B cell (primary cell): Measurements from ENCODE around the gene DUSP16. TPM values are rescaled to one million over a fixed set of nuclear protein-coding genes. Genes with fewer than 3 reads are reported as not detected.

Source experiments
- ATAC-seq: fragments of 200-7000 bp; cut with Tn5 transposase; one replicate; pipeline ENCODE4 v1.10.0; 2021; ENCODE audit warnings: low read depth, mild to moderate bottlenecking, moderate number of reproducible peaks, moderate library complexity
- CTCF ChIA-PET: fragments of 350-600 bp; sonication (Branson Sonifier 250); formaldehyde crosslinking; loops from one replicate; lab custom pipeline; 2021; ENCODE audit warnings: antibody characterized with exemption, inconsistent platforms; lab: Charles Lee
- POLR2A ChIA-PET: fragments of 350-600 bp; sonication (Branson Sonifier 250); formaldehyde crosslinking; loops from one replicate; lab custom pipeline; 2021; ENCODE audit warnings: antibody characterized with exemption; lab: Charles Lee
- DNase-seq: peaks from one replicate; pipeline ENCODE4 v3.0.0; 2013
- H2AFZ ChIP-seq: 2 replicates; pipeline ENCODE4 v1.6.1; 2012; ENCODE audit warnings: mild to moderate bottlenecking, low read depth, low read length; ENCODE audit not compliant: insufficient read depth, poor library complexity, severe bottlenecking
- H3K27ac ChIP-seq, 2 donors: 1 replicate in 1 of 2; 2 replicates in 1 of 2; pipeline ENCODE4 v1.5.1; 2012 to 2013; ENCODE audit warnings: low read length in 2 of 2, mild to moderate bottlenecking in 2 of 2, moderate library complexity in 1 of 2
- H3K27me3 ChIP-seq, 4 experiments: fragments of 200-600 bp in 1 of 4; sonication (generic) in 1 of 4; replicated peaks in 1 of 4; 1 replicate in 2 of 4; 2 replicates in 2 of 4; pipeline versions ENCODE4 v1.6.1 to v1.7.0; 2013 to 2016; ENCODE audit warnings: low read length in 3 of 4, mild to moderate bottlenecking in 2 of 4, mixed read lengths in 1 of 4, moderate library complexity in 1 of 4; ENCODE audit not compliant: insufficient read depth in 4 of 4, control insufficient read depth in 3 of 4; ENCODE audit errors: control extremely low read depth in 1 of 4
- H3K36me3 ChIP-seq, 2 experiments: replicated peaks in 1 of 2; 1 replicate in 1 of 2; 2 replicates in 1 of 2; pipeline versions ENCODE4 v1.6.1 to v1.7.1; 2013; ENCODE audit warnings: low read length in 1 of 2; ENCODE audit not compliant: insufficient read depth in 2 of 2, control insufficient read depth in 1 of 2; ENCODE audit errors: control extremely low read depth in 1 of 2, extremely low read depth in 1 of 2
- H3K4me1 ChIP-seq, 2 donors: fragments of 200-600 bp in 1 of 2; sonication (generic) in 1 of 2; 1 replicate in 1 of 2; 2 replicates in 1 of 2; pipeline versions ENCODE4 v1.5.1 to v1.6.1; 2013 to 2017; ENCODE audit warnings: low read length in 2 of 2; ENCODE audit not compliant: control insufficient read depth in 2 of 2, insufficient read depth in 2 of 2
- H3K4me2 ChIP-seq: replicated peaks from 2 replicates; pipeline ENCODE3; 2012; ENCODE audit warnings: mild to moderate bottlenecking, low read depth, low read length; ENCODE audit not compliant: poor library complexity, severe bottlenecking
- H3K4me3 ChIP-seq, 5 experiments: fragments of 200-600 bp in 1 of 5; sonication (generic) in 1 of 5; 1 replicate in 3 of 5; 2 replicates in 2 of 5; pipeline versions ENCODE4 v1.5.1 to v1.7.0; 2011 to 2016; ENCODE audit warnings: low read length in 4 of 5, mild to moderate bottlenecking in 4 of 5, low read depth in 2 of 5, control low read depth in 1 of 5, moderate library complexity in 1 of 5; ENCODE audit not compliant: insufficient read depth in 1 of 5; ENCODE audit errors: control extremely low read depth in 1 of 5, extremely low read depth in 1 of 5
- H3K79me2 ChIP-seq: fragments of 200-600 bp; sonication (generic); one replicate; pipeline ENCODE4 v1.6.0; 2016; ENCODE audit warnings: low read length; ENCODE audit not compliant: control insufficient read depth, insufficient read depth
- H3K9ac ChIP-seq: fragments of 200-600 bp; sonication (generic); 2 replicates; pipeline ENCODE4 v1.6.1; 2017; ENCODE audit warnings: mild to moderate bottlenecking, low read length, moderate library complexity
- H3K9me3 ChIP-seq, 3 donors: one replicate each; pipeline versions ENCODE4 v1.6.1 to v1.7.1; 2013; ENCODE audit warnings: low read length in 2 of 3; ENCODE audit not compliant: control insufficient read depth in 2 of 3, insufficient read depth in 1 of 3; ENCODE audit errors: control extremely low read depth in 1 of 3
- H4K20me1 ChIP-seq: 2 replicates; pipeline ENCODE4 v1.6.0; 2012; ENCODE audit warnings: mild to moderate bottlenecking, low read length; ENCODE audit not compliant: insufficient read depth, control insufficient read depth, poor library complexity, severe bottlenecking
- H3K27ac Mint-ChIP-seq: one replicate; pipeline ENCODE4 v1.8.0; 2021; ENCODE audit warnings: mixed read lengths
- H3K27me3 Mint-ChIP-seq: one replicate; pipeline ENCODE4 v1.8.0; 2021; ENCODE audit warnings: mixed read lengths
- H3K4me1 Mint-ChIP-seq: one replicate; pipeline ENCODE4 v1.8.0; 2021; ENCODE audit warnings: mixed read lengths
- H3K4me3 Mint-ChIP-seq: one replicate; pipeline ENCODE4 v1.8.0; 2021; ENCODE audit warnings: mixed read lengths
- H3K9me3 Mint-ChIP-seq: one replicate; pipeline ENCODE4 v1.8.0; 2022; ENCODE audit warnings: mixed read lengths; ENCODE audit not compliant: insufficient read depth
- CTCF ChIP-seq: fragments of 200-600 bp; IDR thresholded peaks from one replicate; pipeline ENCODE4 v1.8.0; 2022; ENCODE audit warnings: antibody characterized with exemption, mild to moderate bottlenecking
- EZH2 ChIP-seq: IDR thresholded peaks from 2 replicates; pipeline ENCODE4 v1.6.1; 2012; ENCODE audit warnings: borderline replicate concordance, low read depth, mild to moderate bottlenecking, moderate library complexity, low read length; ENCODE audit not compliant: insufficient read depth, poor library complexity, severe bottlenecking
- WGBS: methylation state at CpG from one replicate; pipeline ENCODE4 v1.1.5; 2013; ENCODE audit warnings: missing lambda C conversion rate; ENCODE audit not compliant: insufficient coverage; 5-methylcytosine and 5-hydroxymethylcytosine counted together
- intact Hi-C: fragments of 100-400 bp; cut with micrococcal nuclease; formaldehyde crosslinking; loops from one replicate; pipeline ENCODE4 v1.10.0; 2022
- polyA plus RNA-seq: library from polyadenylated mRNA; depleted of rRNA; stranded (reverse); fragments of >200 nt; gene quantifications from 2 replicates; pipeline ENCODE4 v1.2.3, GENCODE V29; 2012
- total RNA-seq, 2 donors: library from RNA; stranded (reverse); fragments of 120-200 nt in 1 of 2; gene quantifications; 1 replicate in 1 of 2; 2 replicates in 1 of 2; pipeline versions ENCODE4 v1.2.3 to v1.2.4, GENCODE V29; 2013 to 2022

DUSP16 gene
- total and polyA plus RNA-seq, 2 donors (not counting 1 experiment from before 2014, with no cell fraction given): 0.37 to 5.6 TPM

GRCh38 chr12:12561371-12562015, 1.2 kb downstream of the DUSP16 start:
- peak overlapping the region; percentile 73 for H2AFZ ChIP-seq
- 1% methylated on average over 60 of the region's 60 CpGs for WGBS
- H3K4me2 ChIP-seq: peak overlapping the region; percentile 91
- DNase-seq (peak; percentile 66), ATAC-seq (peak; percentile 9)
- H3K4me1 ChIP-seq: peaks cover 17 to 18% of the 10 kb centered on the region in 2 donors
- intact Hi-C loops: loop anchor here (1.0 to 5.0 kb wide), 9 partner anchors 50 to 909 kb away; partner anchors contain the start of genes BORCS5, CREBL2 and GPR19
- peaks cover 0 to 3% (median 0%) of the 10 kb centered on the region in 3 donors for H3K9me3 ChIP-seq
- H3K27me3 ChIP-seq: peaks cover 0 to 9% (median 3%) of the 10 kb centered on the region in 4 experiments
- no peaks in the 10 kb centered on the region for H4K20me1 ChIP-seq
- peak overlapping the region; percentile 55 to 78 (median 72) for H3K4me3 ChIP-seq
- Mint-ChIP-seq H3K9me3 (peaks cover 2% of the 10 kb centered on the region), H3K27ac (peak overlapping the region; percentile 83), H3K4me1 (peaks cover 20% of the 10 kb centered on the region), H3K27me3 (peaks cover 10% of the 10 kb centered on the region), H3K4me3 (peak overlapping the region; percentile 91)
- ChIA-PET CTCF (interaction anchor here (0.8 to 1.1 kb wide), 2 partner anchors 182 to 184 kb away, joined by 3 read pairs; no protein-coding TSS in a partner anchor), POLR2A (interaction anchor here (1.0 kb wide), 1 partner anchor 155 kb away, joined by 3 read pairs; no protein-coding TSS in a partner anchor)
- peak overlapping the region in 1 of 2 donors; percentile 82 for H3K27ac ChIP-seq
- H3K79me2 ChIP-seq: no peaks in the 10 kb centered on the region
- TF ChIP-seq EZH2 (no peak), CTCF (no peak)
- peak overlapping the region; percentile 73 for H3K9ac ChIP-seq
- no peaks in the 10 kb centered on the region for H3K36me3 ChIP-seq
